Adrenal gland (tissue), 12 donors: ENCODE data around the gene PLEKHA4. TPM values are rescaled to one million over a fixed set of nuclear protein-coding genes. Genes with fewer than 3 reads are reported as not detected.
"Not testable (repeated sequence)": the region's sequence is repeated elsewhere in the genome, so short reads cannot be mapped to it uniquely, and the experiment has no call there.

Source experiments
- DNase-seq, 7 donors: peaks; one replicate each; pipeline ENCODE4 v3.0.0-alpha.2; 2019 to 2020
- H3K27ac ChIP-seq, 5 donors: fragments of 200-600 bp; sonication (generic) in 4 of 5; 1 replicate in 3 of 5; 2 replicates in 2 of 5; pipeline versions ENCODE4 v1.5.1 to v1.8.0; 2016 to 2020; ENCODE audit warnings: mild to moderate bottlenecking in 1 of 5
- H3K27me3 ChIP-seq: fragments of 200-600 bp; 2 replicates; pipeline ENCODE4 v1.8.0; 2021
- H3K36me3 ChIP-seq, 2 donors: fragments of 200-600 bp; replicated peaks in 1 of 2; 1 replicate in 1 of 2; 2 replicates in 1 of 2; pipeline versions ENCODE4 v1.5.1 to v1.8.0; 2018 to 2022
- H3K4me1 ChIP-seq, 2 donors: fragments of 200-600 bp; replicated peaks in 1 of 2; 1 replicate in 1 of 2; 2 replicates in 1 of 2; pipeline versions ENCODE4 v1.5.1 to v1.8.0; 2018 to 2021
- H3K4me3 ChIP-seq, 4 donors: fragments of 200-600 bp; sonication (generic) in 3 of 4; one replicate each; pipeline ENCODE4 v1.5.1; 2016 to 2018
- H3K9me3 ChIP-seq, 3 donors: fragments of 200-600 bp; sonication (generic) in 1 of 3; replicated peaks in 1 of 3; 1 replicate in 2 of 3; 2 replicates in 1 of 3; pipeline versions ENCODE4 v1.5.1 to v1.8.0; 2016 to 2021
- POLR2A ChIP-seq, 2 donors: fragments of 450-650 bp; IDR thresholded peaks; one replicate each; pipeline ENCODE4 v1.6.1; 2017; ENCODE audit warnings: antibody characterized with exemption in 2 of 2, mild to moderate bottlenecking in 2 of 2, moderate library complexity in 1 of 2
- WGBS, 4 donors: extraction: QIAGEN DNeasy Blood & Tissue Kit in 2 of 4; methylation state at CpG; one replicate each; pipeline versions ENCODE4 v1.1.5 to v1.1.7; 2013 to 2017; 5-methylcytosine and 5-hydroxymethylcytosine counted together
- intact Hi-C, 2 donors: fragments of 100-400 bp; cut with DNase I; formaldehyde crosslinking; loops; one replicate each; pipeline versions ENCODE4 v1.14.1 to v1.15.0; 2022 to 2023
- polyA plus RNA-seq, 3 donors: library from polyadenylated mRNA; stranded (reverse); fragments of 200-250 nt in 2 of 3; fragments of 350-450 nt in 1 of 3; fragmentation: Illumina TruSeq in 1 of 3; extraction: RNeasy Lipid Tissue Mini Kit (QIAGEN cat#74804) in 1 of 3; gene quantifications; one replicate each; pipeline ENCODE4 v1.2.3, GENCODE V29; 2013 to 2014
- total RNA-seq, 9 donors: library from RNA; depleted of rRNA in 4 of 9; stranded (reverse); fragments of >200 nt in 4 of 9; fragments of 120-200 nt in 1 of 9; fragmentation: NEBNext Ultra II Directional in 1 of 9; extraction: Animal tissue kit (Norgen Biotek cat#: 25700) in 1 of 9; gene quantifications; one replicate each; pipeline versions ENCODE4 v1.1.0 to v1.2.4, GENCODE V29; 2013 to 2023
- TF ChIP-seq, protein P1 (sequence below), 6 experiments: fragments of 450-650 bp in 4 of 6; fragments of 200-600 bp in 2 of 6; sonication (generic) in 1 of 6; IDR thresholded peaks; 1 replicate in 5 of 6; 2 replicates in 1 of 6; pipeline versions ENCODE4 v1.5.1 to v1.8.0; 2016 to 2021; ENCODE audit warnings: antibody characterized with exemption in 6 of 6, mild to moderate bottlenecking in 2 of 6, moderate library complexity in 1 of 6
- donor health status: healthy with polysubstance abuse.
- donor health status: Bipolar disorder and iron deficiency.
- donor health status: DM: yes; HTN: yes; CAD: no.
- donor health status: DM: no; HTN: no; CAD: no.
- donor health status: DM: no; HTN: no; CAD: no.
- donor health status: DM: yes; HTN: yes; CAD: no.

The PLEKHA4 gene
- total and polyA plus RNA-seq, 12 donors = 4.5 to 74.6 (median 25.4) TPM

GRCh38 chr19:48896191-48896720 is 27.8 kb upstream of the PLEKHA4 start:
- intact Hi-C loops = no loop called here
- Histone ChIP-seq H3K27me3 (no peaks in the 10 kb centered on the region), H3K4me3 (peak overlapping the region in 1 of 4 donors; percentile 23), H3K9me3 (no peaks in the 10 kb centered on the region), H3K36me3 (no peaks in the 10 kb centered on the region), H3K27ac (peak overlapping the region in 2 of 5 donors; percentile 26 to 44), H3K4me1 (peaks cover 1 to 8% of the 10 kb centered on the region in 2 donors)
- WGBS, 4 donors = 32 to 45% (median 36%) methylated on average over 10 to 25 of the region's 25 CpGs
- TF ChIP-seq, protein P1, sequence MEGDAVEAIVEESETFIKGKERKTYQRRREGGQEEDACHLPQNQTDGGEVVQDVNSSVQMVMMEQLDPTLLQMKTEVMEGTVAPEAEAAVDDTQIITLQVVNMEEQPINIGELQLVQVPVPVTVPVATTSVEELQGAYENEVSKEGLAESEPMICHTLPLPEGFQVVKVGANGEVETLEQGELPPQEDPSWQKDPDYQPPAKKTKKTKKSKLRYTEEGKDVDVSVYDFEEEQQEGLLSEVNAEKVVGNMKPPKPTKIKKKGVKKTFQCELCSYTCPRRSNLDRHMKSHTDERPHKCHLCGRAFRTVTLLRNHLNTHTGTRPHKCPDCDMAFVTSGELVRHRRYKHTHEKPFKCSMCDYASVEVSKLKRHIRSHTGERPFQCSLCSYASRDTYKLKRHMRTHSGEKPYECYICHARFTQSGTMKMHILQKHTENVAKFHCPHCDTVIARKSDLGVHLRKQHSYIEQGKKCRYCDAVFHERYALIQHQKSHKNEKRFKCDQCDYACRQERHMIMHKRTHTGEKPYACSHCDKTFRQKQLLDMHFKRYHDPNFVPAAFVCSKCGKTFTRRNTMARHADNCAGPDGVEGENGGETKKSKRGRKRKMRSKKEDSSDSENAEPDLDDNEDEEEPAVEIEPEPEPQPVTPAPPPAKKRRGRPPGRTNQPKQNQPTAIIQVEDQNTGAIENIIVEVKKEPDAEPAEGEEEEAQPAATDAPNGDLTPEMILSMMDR (IDR thresholded peaks at IDR 0.05) = no peak
- no peak for TF ChIP-seq POLR2A (IDR thresholded peaks at IDR 0.05)
- peak in 5 of 7 donors; percentile 32 to 71 (median 49) for DNase-seq

GRCh38 chr19:48895226-48895625 is 26.8 kb upstream of the PLEKHA4 start:
- TF ChIP-seq, protein P1 (IDR thresholded peaks at IDR 0.05) = no peak
- no peak for TF ChIP-seq POLR2A (IDR thresholded peaks at IDR 0.05)
- Histone ChIP-seq H3K36me3 (no peaks in the 10 kb centered on the region), H3K4me3 (no peak overlapping the region), H3K9me3 (no peaks in the 10 kb centered on the region), H3K27ac (no peak overlapping the region), H3K27me3 (no peaks in the 10 kb centered on the region), H3K4me1 (peaks cover 0 to 5% of the 10 kb centered on the region in 2 donors)
- 57 to 77% (median 66%) methylated on average over 9 to 21 of the region's 21 CpGs for WGBS, 4 donors
- no peak for DNase-seq
- intact Hi-C loops = no loop called here

- Histone ChIP-seq H3K4me3 (no peak overlapping the region), H3K9me3 (no peaks in the 10 kb centered on the region), H3K4me1 (no peaks in the 10 kb centered on the region), H3K27me3 (no peaks in the 10 kb centered on the region), H3K36me3 (no peaks in the 10 kb centered on the region), H3K27ac (no peak overlapping the region)
- TF ChIP-seq, protein P1 (IDR thresholded peaks at IDR 0.05) = no peak
- no peak for TF ChIP-seq POLR2A (IDR thresholded peaks at IDR 0.05)
- DNase-seq = no peak
- intact Hi-C loops = no loop called here
- WGBS, 4 donors = 71 to 82% (median 76%) methylated on average over 4 of the region's 4 CpGs
Observed at GRCh38 chr19:48890551-48890950, 22.1 kb upstream of the PLEKHA4 start.

GRCh38 chr19:48889496-48889895 is 21.1 kb upstream of the PLEKHA4 start:
- H3K36me3 ChIP-seq, intact Hi-C loops: not testable (repeated sequence)

More at GRCh38 chr19:48889496-48889895, 21.1 kb upstream of the PLEKHA4 start:
- not testable (repeated sequence) for DNase-seq, H3K4me1 ChIP-seq, H3K9me3 ChIP-seq, H3K27ac ChIP-seq, H3K27me3 ChIP-seq, H3K4me3 ChIP-seq
- 50 to 75% (median 65%) methylated on average over 2 to 3 of the region's 3 CpGs for WGBS, 4 donors
